OCI-M2 (cell line): ENCODE data around the gene GPX3.

Source experiments
- DNase-seq: peaks from one replicate; lab custom pipeline; 2025; ENCODE audit not compliant: unreplicated experiment; lab: John Stamatoyannopoulos, UW

Gene GPX3, protein sequence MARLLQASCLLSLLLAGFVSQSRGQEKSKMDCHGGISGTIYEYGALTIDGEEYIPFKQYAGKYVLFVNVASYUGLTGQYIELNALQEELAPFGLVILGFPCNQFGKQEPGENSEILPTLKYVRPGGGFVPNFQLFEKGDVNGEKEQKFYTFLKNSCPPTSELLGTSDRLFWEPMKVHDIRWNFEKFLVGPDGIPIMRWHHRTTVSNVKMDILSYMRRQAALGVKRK

DNA sequence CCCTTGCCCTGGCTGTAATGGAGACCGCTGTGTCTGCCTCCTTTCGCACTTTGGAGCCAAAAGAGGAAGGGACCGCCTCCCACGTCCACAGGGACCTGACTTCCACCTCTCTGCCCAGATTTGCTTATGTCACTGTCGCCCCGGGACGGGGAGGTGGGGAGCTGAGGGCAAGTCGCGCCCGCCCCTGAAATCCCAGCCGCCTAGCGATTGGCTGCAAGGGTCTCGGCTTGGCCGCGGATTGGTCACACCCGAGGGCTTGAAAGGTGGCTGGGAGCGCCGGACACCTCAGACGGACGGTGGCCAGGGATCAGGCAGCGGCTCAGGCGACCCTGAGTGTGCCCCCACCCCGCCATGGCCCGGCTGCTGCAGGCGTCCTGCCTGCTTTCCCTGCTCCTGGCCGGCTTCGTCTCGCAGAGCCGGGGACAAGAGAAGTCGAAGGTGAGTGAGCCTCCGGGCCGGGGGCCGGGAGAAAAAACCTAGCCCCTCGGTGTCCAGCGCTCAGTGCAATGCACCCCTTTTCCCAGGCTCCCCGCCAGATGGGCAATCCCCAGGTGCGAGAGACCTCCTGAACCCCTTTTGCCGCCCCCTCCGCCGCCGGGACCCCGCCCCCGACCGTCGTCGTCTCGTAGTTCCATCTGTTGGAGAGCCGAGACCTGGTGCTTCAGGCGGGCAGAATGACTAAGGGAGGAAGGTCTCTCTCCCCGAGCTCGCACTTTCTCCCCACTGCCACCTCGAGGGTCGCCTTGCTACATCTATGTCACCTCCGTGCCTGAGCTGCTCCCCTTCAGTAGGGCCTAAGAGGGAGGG lies at the start of gene GPX3:
TSS of gene GPX3 (plus strand) at position 288 of the 807 bp plus-strand sequence. CDS start at position 352, 64 bp downstream.
- no peak for DNase-seq

DNA sequence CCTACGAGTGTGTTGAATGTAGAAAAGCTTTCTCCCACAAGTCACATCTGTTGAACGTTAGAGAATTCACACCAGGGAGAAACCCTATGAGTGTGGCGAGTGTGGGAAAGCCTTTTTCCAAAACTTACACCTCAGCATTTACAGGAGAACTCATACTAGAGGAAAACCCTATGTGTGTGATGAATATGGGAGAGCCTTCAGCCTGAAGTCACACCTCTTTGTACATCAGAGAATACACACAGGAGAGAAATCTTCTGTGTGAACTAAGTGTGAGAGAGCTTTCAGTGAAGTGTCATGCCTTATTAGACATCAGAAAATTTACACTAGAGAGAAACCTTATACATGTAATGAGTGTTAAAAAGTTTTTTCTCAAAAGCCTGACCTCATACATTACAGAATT lies 41.8 kb upstream of the GPX3 start:
- DNase-seq = no peak

DNA sequence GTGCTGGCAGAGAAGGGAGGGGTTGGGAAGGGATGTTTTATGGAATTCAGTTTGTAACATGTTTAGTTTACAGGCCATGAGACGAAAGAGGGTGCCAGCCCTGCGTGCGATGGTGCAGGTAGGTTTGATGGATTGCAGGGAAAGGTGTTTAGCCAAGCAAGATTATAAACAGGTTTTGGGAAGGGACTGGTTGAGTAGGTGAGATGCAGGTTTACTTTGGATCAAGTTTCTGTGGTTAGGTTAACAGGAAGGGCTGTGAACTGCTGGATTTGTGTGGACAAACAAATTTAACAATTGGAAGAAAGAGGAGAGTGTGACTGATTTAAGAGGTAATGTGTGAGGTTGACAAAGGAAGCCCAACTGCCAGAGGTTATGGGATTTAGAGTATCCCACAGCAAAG lies 32.6 kb upstream of the GPX3 start:
- DNase-seq = no peak

DNA sequence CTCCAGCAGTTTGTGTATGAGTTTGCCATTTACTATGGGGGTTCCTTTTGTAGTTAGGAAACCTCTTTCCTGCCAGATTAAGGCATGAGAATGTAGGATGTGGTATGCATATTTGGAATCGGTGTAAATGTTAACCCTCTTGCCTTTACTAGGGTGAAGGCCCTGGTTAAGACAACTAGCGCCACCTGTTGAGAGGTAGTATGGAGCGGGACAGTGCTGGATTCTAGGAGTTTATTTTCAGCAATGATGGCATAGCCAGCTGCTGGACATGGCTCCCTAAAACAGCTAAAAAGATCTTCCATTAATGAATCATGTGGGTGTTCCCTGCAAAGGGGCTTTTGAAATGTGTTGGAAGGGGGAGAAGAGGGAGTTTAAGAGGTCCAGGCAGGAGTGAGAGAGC lies 30.7 kb upstream of the GPX3 start:
- no peak for DNase-seq

DNA sequence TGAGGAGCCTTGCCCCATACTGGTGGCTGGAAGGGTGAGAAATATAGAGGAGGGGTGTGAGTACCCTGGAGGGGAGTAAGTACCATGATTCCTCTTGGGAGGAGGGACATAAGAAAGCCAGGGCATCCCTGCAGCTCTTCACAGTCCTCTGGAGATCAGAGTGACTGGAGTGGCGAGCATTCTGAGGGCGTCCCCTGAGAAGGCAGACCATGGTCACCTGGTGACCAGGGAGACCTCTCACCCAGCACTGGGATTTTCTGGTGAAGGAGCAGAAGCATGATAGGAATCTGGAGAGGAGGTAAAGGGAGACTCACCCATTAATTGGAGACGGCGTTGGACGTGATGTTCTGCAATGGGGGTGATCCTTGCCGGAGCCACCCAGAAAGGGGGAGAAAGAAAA lies 27.7 kb upstream of the GPX3 start:
- DNase-seq = no peak

DNA sequence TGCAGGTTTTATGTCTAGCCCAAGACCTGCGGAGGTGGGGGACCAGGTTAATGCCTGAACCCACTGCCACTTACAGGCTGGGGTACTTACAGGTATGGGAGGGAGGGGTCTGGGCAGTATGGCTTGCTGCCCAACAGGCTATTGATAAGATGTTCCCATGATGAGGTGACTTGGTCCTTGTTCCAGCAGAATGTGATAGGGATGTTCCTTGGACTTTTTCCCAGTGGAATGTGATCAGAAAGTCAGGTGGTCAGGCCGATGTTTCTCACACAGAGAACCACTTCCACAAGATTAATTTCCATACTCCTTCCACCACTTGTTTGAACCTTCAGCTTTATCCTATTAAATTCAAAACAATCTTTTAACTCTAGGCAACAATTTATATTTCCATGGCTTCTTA lies 27.0 kb upstream of the GPX3 start:
- no peak for DNase-seq

DNA sequence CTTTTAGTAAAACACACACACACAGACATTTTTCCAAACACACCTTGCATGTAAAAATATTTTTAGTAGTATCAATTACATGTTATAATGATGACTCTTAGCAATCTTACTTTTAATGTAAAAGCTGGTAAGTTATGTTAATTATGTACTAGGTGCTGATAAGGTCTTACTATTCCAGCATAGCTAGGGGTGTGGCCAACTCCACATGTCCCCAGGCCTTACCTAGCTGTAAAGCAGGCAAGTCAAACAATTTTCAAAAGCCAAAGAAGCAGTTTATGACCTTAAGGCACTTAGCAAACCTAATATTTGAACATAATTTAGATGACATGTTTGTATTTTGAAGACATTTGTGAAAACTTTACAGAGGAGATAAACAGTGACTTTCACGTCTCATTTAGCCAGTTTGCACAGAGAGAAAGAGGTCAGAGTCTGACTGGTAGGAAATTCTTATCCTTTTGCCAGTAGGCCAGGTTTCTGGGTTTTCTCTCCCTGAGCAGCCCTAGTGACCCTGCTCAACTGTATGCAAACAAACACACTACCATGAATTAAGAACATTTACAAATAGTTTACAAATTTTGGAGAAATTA lies 26.5 kb upstream of the GPX3 start:
- DNase-seq = no peak

DNA sequence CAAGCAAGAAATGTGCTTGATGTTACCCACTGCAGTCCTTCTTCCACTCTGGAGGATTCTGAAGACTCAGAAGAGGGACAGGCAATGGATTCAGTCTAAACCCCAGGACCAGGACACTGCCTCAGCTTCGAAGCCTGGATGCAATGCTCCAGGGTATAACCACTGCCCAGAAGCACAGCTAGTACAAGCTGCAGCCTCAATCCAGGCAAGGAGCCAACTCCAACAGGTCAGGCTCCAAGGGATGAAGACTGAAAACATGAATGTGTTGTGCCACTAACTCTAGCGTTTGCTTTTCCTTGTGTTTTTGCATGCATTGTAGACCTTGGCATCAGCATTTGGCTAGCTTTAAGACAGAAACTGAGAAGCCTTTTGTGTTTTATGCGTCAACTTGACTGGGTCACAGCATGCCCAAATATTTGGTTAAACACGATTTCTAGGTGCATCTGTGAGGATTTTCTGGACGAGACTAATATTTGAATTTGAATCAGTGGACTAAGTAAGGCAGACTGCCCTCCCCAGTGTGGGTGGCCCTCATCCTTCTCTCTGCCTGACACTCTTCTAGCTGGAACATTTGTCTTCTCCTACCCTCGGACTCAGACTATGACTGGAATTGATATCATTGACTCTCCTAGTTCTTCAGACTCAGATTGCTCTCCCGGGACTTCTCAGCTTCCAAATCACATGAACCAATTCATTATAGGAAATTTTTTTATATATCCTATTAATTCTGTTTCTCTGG lies 20.5 kb upstream of the GPX3 start:
- DNase-seq = no peak

DNA sequence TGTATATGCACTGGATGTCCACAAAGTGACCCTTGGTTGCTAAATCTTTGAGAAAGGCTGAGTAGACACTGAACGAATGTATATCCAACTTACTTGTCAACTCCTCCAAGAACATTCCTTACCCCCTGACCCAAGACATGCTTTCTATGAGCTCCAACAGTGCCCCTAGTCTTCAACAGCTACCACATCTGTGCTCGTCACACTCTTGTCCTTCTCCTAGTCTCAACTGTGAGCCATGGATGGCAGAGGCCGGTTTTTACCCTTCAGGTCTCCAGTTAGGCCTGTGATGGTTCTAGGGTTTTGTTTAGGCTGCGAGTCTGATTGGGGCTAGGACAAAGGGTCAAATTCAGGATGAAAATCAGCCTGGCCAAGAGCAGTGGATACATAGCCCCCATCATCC lies 19.0 kb upstream of the GPX3 start:
- no peak for DNase-seq

DNA sequence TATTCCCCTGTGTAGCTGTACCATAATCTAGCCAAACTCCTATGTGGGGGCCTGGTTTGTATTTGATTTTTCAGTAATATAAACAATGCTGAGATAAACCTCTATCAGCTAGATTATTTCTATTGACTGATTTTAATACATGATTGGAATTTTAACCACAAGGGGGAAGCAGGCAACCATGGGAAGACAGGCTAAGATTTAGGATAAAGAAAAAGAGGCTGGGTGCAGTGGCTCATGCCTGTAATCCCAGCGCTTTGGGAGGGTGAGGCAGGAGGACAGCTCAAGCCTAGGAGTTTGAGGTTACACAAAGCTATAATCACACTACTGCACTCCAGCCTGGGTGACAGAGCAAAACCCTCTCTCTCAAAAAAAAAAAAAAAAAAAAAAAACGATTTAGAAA lies 18.1 kb upstream of the GPX3 start:
- no peak for DNase-seq

DNA sequence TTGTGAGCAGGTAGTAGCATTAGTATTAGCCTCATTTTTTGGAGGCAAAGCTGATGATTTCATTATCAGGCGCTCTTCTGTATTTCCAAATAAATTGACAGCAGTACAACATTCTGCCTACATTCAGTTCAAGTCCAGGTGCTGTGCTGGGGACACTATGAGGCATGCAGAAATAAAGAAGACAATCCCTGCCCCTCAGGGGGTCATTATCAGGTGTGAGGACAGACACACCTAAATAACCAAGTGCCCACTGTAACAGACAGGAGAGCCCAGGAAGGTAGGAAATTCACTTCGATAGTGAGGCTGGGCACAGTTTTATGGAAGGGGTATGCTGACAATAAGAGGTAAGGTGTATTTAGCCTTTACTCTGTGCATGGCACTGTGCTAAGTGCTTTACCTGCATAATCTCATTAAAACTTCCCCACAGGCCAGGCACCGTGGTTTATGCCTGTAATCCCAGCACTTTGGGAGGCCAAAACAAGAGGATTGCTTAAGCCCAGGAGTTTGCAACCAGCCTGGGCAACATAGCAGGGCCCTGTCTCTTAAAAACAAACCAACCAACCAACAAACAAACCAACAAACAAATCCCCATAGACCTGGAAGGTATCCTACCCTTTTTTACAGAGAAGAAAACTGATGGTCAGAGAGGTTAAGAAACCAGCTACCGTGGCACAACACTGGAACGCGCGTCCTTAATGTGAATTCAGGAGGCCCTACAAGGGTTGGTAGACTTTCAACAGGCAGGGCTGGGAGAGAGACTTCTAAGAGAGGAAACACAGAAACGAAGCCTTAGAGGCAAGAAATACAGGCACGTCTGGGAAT lies 17.5 kb upstream of the GPX3 start:
- no peak for DNase-seq

DNA sequence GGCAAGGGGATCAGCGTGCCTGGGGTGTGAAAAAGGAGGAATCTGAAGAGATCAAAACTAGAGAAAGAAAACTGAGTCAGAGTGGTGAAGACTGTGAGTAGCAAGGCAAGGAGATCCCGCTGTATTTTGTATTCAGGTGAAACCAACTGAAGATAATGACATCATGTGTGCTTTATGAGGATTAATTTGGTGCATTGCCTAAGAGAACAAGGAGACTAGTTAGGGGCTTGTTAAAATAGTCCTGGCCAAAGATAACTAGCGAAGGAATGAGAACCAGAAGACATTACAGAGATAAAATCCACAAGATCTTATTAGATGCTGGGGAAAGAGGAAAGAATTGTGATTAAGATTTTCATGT lies 16.9 kb upstream of the GPX3 start:
- no peak for DNase-seq

DNA sequence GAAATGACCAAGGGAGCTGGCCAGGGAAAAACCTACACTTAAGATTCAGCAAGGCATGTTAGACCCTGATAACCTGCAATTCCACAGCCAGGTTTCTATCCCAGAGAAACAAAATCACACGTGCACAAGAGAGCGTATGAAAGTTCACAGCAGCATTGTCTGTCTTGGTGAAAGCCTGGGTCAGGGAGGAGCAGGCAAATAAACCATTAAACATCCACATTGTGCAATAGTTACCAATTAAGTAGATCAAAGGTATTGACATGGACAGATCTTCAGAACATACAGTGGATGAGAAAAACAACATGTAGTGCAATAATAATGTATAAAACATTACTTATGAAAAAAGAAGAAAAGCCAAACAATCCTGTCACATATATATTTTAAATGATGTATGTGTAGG lies 15.9 kb upstream of the GPX3 start:
- DNase-seq = no peak

DNA sequence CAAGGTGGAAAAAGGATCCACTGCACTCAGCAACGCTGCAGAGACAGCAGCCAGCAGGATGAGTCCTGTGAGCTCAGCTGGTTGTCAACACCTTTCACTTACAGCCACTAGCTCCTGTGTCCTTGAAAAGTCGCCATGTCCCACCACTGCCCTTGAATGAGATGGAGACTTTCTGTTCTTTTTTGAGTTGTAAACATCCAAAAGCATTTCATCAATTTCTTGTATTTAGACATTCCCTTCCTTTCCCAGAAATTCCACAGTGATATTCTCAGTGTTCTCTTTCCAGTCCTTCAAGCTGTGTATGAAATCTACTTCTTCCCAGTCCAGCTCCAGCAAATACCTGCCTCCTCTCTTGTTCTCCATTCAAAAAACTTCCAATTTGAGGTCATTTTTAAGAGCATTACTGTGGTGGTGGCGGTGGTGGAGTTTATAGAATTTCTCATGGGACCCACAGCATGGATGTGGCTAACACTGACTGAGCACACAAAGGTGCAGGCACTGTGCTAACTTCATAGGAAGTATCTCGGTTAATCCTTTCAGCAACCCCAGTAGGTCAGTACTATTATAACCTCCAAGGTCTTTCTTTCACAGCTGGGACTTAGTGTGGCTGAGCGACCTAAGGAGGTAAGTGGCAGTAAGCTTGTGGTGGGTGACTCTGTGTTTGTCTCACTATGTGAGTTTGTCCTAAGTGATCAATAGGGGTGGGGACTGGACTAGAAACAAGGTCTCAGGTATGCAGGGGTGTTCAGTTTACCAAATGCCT lies 15.0 kb upstream of the GPX3 start:
- no peak for DNase-seq

DNA sequence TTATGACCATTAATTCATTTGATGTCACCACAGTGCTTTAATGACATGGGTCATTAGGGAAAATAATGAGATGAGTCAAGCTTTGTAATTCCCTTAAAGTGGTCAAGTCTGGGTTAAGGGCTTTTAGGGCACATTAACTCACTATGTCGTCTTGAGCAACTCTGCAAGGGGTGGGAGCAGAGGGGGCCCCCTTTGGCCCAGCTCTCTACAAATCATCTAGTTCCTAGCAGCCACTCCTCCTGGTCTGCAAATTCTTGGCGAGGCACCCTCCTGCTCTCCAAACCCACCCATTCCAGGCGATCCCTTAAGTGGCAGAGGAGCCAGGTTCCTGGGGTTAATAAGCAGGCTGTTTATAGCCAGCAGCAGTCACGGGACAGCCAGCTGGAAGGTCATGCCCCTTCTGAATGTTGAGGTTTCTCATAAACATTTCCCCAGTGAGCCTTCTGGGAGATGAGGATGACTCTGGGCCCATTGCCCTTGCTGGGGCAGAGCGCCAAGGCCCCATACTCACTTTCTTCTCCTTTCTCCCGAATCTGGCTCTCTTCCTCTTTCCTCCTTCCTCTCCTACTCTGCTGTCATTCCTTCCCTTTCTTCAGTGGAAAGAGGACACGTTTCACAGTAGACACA lies 14.3 kb upstream of the GPX3 start:
- no peak for DNase-seq

DNA sequence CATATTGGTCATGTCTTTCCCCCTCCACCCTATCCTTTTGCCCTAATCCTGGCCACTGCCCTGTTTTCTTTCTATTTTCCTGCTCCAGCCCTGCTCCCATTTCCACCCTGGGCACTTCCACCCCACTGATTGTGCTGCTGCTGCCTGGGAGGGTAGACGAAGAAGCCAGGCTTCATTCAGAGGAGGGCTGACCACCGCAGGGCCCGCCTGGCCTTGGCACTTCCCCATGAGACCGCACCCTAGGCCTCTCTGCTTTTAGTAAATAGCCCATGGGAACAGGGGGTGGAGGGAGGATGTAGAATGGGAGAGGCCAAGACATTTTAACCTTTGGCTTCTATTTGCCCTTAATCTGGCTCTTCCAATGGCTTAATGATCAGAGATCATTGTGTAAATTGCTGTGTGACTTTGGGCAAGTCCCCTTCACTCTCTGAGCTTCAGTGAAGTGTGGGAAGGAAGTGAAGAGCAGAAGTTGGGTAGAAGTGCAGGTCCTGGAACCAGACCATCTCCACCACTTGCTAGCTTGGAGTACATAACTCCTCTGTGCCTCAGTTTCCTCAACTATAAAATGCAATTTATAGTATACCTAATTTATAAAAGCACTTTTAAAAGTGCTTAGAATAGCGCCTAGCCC lies 13.6 kb upstream of the GPX3 start:
- DNase-seq = no peak

DNA sequence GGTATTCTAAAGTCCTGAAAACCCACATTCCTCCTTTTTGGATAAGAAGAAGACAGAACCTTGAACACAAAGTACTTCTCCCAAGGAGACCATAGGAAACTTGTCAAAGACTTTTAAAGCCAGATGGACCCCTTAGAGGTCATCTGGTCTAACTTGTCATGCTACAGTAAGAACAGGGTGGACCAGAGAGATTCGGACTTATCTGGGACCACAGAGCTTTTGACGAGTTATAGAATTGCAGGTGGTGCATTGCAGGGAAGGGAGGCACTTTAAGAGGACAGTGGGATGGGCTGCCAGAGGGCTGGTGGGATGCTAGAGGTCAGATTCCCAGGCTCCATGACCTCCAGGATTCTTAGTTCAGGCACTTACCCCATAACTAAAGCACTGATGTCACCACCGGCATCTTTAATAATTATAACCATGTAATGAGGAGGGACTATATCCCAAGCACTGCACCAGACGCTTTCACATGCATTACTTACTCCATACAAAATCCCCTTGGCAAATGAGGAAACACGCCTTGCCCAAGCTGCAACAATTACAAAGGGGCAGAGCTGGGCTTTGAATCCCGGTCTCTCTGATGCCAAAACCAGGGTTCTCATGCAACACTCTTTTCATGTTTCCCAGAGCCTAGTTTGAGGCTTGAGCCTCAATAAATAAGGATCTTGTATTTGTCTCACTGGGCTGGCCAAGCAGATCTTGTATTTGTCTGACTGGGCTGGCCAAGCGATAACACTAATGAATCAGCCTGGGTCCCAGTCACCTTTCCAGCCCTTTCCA lies 12.8 kb upstream of the GPX3 start:
- DNase-seq = no peak

DNA sequence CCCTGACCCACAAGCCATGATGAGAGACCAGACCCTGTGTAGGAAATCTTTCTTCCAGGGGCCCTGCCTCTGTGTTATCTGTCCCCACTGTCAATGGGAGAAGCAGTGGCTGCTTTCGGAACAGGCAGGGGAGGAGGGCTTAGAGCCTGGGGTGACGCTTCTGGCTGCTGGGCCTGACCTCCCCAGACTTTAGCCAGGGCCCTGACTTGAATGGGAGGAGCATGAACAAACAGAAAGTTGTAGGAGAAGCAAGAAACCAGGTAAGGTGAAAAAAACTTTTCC lies 12.2 kb upstream of the GPX3 start:
- no peak for DNase-seq

DNA sequence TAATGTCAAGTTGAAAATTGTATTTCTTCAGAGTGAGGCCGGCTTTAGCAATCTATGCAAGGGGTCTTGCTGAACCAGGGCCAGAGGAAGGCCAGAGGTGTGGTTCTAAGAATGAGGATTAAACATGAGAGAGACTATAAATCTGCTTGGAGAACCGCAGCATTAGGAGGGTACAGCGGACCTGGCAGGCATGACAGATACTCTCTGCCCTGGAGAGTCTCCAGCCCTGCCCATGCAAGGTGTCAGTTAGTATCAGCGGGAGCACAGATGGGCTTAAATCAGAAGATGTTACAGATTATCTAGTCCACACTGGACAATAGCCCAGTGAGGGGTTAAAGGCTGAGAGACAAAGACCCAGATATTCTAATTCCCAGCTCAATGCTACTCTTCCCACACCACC lies 11.5 kb upstream of the GPX3 start:
- DNase-seq = no peak
